Measurements from ENCODE around the gene RNPS1. TPM values are rescaled to one million over a fixed set of nuclear protein-coding genes. Genes with fewer than 3 reads are reported as not detected.
A peak's percentile ranks its signal among the peaks of the same experiment; 100 is the strongest.

RNPS1 gene
- total and polyA plus RNA-seq, 9 of the 15 experiments (the other 6 are each of a cell fraction or from before 2014, with no cell fraction given) = 44.9 to 338 (median 202) TPM

DNA sequence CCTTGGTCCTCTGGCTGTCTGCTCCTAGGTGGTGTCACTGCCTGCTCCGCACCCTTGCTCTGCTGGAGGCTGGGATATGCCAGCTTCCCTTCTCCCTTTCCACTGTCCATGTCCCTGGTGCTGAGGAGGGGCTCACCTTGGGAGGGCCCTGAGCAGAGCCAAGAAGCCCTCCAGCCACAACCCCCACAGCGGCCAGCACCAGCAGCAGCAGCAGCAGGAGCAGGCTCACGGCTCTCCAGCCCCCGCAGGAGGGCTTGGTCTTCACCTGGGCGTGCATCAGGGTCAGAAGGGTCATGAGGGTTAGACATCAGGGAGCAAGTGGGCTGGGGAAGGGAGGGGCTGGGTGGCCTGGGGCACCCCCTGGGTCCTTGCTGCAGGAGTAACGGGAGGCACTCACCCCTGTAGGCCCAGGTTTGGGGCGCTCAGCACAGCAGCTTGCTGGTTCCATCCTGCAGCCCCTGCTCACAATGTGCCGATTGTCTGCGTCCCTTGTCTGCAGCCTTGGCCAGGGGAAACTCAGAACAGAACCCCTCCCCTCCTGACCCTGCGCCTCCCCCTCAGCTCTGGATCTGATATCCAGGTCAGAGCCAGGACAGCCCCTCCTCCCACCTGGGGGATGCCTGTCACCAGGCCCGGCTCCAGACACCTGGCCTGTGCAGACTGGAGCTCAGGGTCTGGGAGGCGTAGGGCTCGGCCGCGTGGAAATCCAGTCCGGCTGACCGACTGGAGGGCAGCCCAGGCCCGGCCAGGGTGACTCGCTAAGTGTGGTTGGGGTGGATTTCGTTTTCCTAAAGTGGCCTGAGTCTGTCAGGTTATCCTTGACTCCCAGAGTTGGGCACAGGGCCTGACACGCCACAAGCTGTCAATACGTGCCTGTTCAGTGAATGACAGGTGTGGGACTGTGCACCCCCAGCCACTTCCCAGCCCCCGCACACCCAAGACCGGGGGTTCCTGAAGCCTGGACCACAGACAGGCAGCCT is 57.2 kb downstream of the RNPS1 start, which contains the start of gene BRICD5 (continued):
- TF ChIP-seq ZC3H11A (IDR thresholded peaks at IDR 0.05; ENCODE audit: low read depth, low read length) = no peak
- TF ChIP-seq, protein P1, sequence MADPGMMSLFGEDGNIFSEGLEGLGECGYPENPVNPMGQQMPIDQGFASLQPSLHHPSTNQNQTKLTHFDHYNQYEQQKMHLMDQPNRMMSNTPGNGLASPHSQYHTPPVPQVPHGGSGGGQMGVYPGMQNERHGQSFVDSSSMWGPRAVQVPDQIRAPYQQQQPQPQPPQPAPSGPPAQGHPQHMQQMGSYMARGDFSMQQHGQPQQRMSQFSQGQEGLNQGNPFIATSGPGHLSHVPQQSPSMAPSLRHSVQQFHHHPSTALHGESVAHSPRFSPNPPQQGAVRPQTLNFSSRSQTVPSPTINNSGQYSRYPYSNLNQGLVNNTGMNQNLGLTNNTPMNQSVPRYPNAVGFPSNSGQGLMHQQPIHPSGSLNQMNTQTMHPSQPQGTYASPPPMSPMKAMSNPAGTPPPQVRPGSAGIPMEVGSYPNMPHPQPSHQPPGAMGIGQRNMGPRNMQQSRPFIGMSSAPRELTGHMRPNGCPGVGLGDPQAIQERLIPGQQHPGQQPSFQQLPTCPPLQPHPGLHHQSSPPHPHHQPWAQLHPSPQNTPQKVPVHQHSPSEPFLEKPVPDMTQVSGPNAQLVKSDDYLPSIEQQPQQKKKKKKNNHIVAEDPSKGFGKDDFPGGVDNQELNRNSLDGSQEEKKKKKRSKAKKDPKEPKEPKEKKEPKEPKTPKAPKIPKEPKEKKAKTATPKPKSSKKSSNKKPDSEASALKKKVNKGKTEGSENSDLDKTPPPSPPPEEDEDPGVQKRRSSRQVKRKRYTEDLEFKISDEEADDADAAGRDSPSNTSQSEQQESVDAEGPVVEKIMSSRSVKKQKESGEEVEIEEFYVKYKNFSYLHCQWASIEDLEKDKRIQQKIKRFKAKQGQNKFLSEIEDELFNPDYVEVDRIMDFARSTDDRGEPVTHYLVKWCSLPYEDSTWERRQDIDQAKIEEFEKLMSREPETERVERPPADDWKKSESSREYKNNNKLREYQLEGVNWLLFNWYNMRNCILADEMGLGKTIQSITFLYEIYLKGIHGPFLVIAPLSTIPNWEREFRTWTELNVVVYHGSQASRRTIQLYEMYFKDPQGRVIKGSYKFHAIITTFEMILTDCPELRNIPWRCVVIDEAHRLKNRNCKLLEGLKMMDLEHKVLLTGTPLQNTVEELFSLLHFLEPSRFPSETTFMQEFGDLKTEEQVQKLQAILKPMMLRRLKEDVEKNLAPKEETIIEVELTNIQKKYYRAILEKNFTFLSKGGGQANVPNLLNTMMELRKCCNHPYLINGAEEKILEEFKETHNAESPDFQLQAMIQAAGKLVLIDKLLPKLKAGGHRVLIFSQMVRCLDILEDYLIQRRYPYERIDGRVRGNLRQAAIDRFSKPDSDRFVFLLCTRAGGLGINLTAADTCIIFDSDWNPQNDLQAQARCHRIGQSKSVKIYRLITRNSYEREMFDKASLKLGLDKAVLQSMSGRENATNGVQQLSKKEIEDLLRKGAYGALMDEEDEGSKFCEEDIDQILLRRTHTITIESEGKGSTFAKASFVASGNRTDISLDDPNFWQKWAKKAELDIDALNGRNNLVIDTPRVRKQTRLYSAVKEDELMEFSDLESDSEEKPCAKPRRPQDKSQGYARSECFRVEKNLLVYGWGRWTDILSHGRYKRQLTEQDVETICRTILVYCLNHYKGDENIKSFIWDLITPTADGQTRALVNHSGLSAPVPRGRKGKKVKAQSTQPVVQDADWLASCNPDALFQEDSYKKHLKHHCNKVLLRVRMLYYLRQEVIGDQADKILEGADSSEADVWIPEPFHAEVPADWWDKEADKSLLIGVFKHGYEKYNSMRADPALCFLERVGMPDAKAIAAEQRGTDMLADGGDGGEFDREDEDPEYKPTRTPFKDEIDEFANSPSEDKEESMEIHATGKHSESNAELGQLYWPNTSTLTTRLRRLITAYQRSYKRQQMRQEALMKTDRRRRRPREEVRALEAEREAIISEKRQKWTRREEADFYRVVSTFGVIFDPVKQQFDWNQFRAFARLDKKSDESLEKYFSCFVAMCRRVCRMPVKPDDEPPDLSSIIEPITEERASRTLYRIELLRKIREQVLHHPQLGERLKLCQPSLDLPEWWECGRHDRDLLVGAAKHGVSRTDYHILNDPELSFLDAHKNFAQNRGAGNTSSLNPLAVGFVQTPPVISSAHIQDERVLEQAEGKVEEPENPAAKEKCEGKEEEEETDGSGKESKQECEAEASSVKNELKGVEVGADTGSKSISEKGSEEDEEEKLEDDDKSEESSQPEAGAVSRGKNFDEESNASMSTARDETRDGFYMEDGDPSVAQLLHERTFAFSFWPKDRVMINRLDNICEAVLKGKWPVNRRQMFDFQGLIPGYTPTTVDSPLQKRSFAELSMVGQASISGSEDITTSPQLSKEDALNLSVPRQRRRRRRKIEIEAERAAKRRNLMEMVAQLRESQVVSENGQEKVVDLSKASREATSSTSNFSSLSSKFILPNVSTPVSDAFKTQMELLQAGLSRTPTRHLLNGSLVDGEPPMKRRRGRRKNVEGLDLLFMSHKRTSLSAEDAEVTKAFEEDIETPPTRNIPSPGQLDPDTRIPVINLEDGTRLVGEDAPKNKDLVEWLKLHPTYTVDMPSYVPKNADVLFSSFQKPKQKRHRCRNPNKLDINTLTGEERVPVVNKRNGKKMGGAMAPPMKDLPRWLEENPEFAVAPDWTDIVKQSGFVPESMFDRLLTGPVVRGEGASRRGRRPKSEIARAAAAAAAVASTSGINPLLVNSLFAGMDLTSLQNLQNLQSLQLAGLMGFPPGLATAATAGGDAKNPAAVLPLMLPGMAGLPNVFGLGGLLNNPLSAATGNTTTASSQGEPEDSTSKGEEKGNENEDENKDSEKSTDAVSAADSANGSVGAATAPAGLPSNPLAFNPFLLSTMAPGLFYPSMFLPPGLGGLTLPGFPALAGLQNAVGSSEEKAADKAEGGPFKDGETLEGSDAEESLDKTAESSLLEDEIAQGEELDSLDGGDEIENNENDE (IDR thresholded peaks at IDR 0.05; ENCODE audit: low read depth, low read length) = no peak
- no peak for TF ChIP-seq RHOXF2B (CRISPR knock-in tag; conservative IDR thresholded peaks at IDR 0.05)
- TF ChIP-seq TEAD4 (IDR thresholded peaks at IDR 0.05; ENCODE audit: low read length) = no peak
- TF ChIP-seq TEAD4 (CRISPR knock-in tag; IDR thresholded peaks at IDR 0.05; ENCODE audit: borderline replicate concordance) = no peak
- TF ChIP-seq, protein P2, sequence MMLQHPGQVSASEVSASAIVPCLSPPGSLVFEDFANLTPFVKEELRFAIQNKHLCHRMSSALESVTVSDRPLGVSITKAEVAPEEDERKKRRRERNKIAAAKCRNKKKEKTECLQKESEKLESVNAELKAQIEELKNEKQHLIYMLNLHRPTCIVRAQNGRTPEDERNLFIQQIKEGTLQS (IDR thresholded peaks at IDR 0.05) = no peak
- TF ChIP-seq, protein P2 (CRISPR knock-in tag; conservative IDR thresholded peaks at IDR 0.05) = no peak
- TF ChIP-seq L3MBTL2 (IDR thresholded peaks at IDR 0.05) = no peak
- TF ChIP-seq, protein P3, sequence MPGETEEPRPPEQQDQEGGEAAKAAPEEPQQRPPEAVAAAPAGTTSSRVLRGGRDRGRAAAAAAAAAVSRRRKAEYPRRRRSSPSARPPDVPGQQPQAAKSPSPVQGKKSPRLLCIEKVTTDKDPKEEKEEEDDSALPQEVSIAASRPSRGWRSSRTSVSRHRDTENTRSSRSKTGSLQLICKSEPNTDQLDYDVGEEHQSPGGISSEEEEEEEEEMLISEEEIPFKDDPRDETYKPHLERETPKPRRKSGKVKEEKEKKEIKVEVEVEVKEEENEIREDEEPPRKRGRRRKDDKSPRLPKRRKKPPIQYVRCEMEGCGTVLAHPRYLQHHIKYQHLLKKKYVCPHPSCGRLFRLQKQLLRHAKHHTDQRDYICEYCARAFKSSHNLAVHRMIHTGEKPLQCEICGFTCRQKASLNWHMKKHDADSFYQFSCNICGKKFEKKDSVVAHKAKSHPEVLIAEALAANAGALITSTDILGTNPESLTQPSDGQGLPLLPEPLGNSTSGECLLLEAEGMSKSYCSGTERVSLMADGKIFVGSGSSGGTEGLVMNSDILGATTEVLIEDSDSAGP (CRISPR knock-in tag; IDR thresholded peaks at IDR 0.05) = no peak
- TF ChIP-seq, protein P4, sequence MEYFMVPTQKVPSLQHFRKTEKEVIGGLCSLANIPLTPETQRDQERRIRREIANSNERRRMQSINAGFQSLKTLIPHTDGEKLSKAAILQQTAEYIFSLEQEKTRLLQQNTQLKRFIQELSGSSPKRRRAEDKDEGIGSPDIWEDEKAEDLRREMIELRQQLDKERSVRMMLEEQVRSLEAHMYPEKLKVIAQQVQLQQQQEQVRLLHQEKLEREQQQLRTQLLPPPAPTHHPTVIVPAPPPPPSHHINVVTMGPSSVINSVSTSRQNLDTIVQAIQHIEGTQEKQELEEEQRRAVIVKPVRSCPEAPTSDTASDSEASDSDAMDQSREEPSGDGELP (CRISPR knock-in tag; IDR thresholded peaks at IDR 0.05; ENCODE audit: borderline replicate concordance) = peak; percentile 59; the same call in 1 of the 2 replicates
- no peak for TF ChIP-seq ZNF695 (CRISPR knock-in tag; IDR thresholded peaks at IDR 0.05)

Measured in K562 (cell line).